ENCODE results near the gene ACADM. TPM values are rescaled to one million over a fixed set of nuclear protein-coding genes. Genes with fewer than 3 reads are reported as not detected.

ACADM gene
- total RNA-seq, 1 donor from 2014 or later, result 29.6 TPM

DNA sequence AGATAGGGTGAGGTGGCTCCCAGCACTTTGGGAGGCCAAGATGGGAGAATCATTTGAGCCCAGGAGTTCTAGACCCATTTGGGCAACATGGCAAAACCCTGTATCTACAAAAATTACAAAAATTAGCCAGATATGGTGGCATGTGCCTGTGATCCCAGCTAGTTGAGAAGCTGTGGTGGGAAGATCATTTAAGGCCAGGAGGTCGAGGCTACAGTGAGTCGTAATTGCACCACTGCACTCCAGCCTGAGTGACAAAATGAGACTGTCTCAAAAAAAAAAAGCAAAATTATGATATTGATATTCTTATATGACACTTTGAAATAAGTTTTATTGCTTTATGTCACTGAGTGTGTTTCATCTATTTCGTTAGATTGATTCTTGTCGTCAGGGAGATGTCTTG lies 7.4 kb downstream of the ACADM start:
- Histone ChIP-seq H2AFZ (ENCODE audit: low read depth, low read length) (no peak overlapping the region), H3K9me3 (ENCODE audit: insufficient read depth, low read depth, low read length) (no peaks in the 10 kb centered on the region), H3K36me3 (ENCODE audit: insufficient read depth, low read length) (peaks cover 24% of the 10 kb centered on the region), H3K4me3 (ENCODE audit: insufficient read depth, low read depth, low read length) (no peak overlapping the region), H3K4me2 (ENCODE audit: low read length) (no peak overlapping the region), H3K27me3 (ENCODE audit: insufficient read depth, low read length) (no peaks in the 10 kb centered on the region), H3K9ac (ENCODE audit: low read length) (no peak overlapping the region), H3K4me1 (ENCODE audit: insufficient read depth, low read length) (no peaks in the 10 kb centered on the region), H3K79me2 (ENCODE audit: insufficient read depth, low read length) (peaks cover 38% of the 10 kb centered on the region), H3K27ac (ENCODE audit: low read depth, low read length) (no peak overlapping the region), H4K20me1 (ENCODE audit: insufficient read depth, low read length) (no peaks in the 10 kb centered on the region)
- Mint-ChIP-seq H3K4me1 (ENCODE audit: low read depth, unreplicated experiment) (peaks cover 3% of the 10 kb centered on the region), H3K4me3 (ENCODE audit: unreplicated experiment) (no peak overlapping the region), H3K36me3 (ENCODE audit: low read depth, unreplicated experiment) (peaks cover 8% of the 10 kb centered on the region), H3K27ac (ENCODE audit: unreplicated experiment) (no peak overlapping the region), H3K9me3 (ENCODE audit: unreplicated experiment) (no peaks in the 10 kb centered on the region), H3K27me3 (ENCODE audit: low read depth, unreplicated experiment) (no peaks in the 10 kb centered on the region)
- TF ChIP-seq CTCF (IDR thresholded peaks at IDR 0.05; ENCODE audit: insufficient read depth, low read depth, low read length) (no peak), EZH2 (IDR thresholded peaks at IDR 0.05; ENCODE audit: insufficient read depth, low read length) (no peak)
- FAIRE-seq (no peak), DNase-seq (ENCODE audit: low read depth) (no peak)

GRCh38 chr1:75732703-75733102 lies 8.2 kb downstream of the ACADM start:
- H3K4me3 ChIP-seq (ENCODE audit: insufficient read depth, low read depth, low read length), result no peak overlapping the region
- no peak for TF ChIP-seq CTCF (IDR thresholded peaks at IDR 0.05; ENCODE audit: insufficient read depth, low read depth, low read length)
- no peak for TF ChIP-seq EZH2 (IDR thresholded peaks at IDR 0.05; ENCODE audit: insufficient read depth, low read length)
- no peaks in the 10 kb centered on the region for H3K9me3 ChIP-seq (ENCODE audit: insufficient read depth, low read depth, low read length)
- FAIRE-seq (no peak), DNase-seq (ENCODE audit: low read depth) (no peak)
- peaks cover 26% of the 10 kb centered on the region for H3K36me3 ChIP-seq (ENCODE audit: insufficient read depth, low read length)
- H3K27ac ChIP-seq (ENCODE audit: low read depth, low read length), result no peak overlapping the region
- Mint-ChIP-seq H3K36me3 (ENCODE audit: low read depth, unreplicated experiment) (peaks cover 8% of the 10 kb centered on the region), H3K9me3 (ENCODE audit: unreplicated experiment) (no peaks in the 10 kb centered on the region), H3K4me3 (ENCODE audit: unreplicated experiment) (no peak overlapping the region), H3K27me3 (ENCODE audit: low read depth, unreplicated experiment) (no peaks in the 10 kb centered on the region), H3K4me1 (ENCODE audit: low read depth, unreplicated experiment) (peaks cover under 1% of the 10 kb centered on the region), H3K27ac (ENCODE audit: unreplicated experiment) (no peak overlapping the region)
- H4K20me1 ChIP-seq (ENCODE audit: insufficient read depth, low read length), result no peaks in the 10 kb centered on the region
- H3K27me3 ChIP-seq (ENCODE audit: insufficient read depth, low read length), result no peaks in the 10 kb centered on the region
- no peak overlapping the region for H3K9ac ChIP-seq (ENCODE audit: low read length)
- no peak overlapping the region for H2AFZ ChIP-seq (ENCODE audit: low read depth, low read length)
- H3K79me2 ChIP-seq (ENCODE audit: insufficient read depth, low read length), result peaks cover 30% of the 10 kb centered on the region
- H3K4me2 ChIP-seq (ENCODE audit: low read length), result no peak overlapping the region
- H3K4me1 ChIP-seq (ENCODE audit: insufficient read depth, low read length), result no peaks in the 10 kb centered on the region

DNA sequence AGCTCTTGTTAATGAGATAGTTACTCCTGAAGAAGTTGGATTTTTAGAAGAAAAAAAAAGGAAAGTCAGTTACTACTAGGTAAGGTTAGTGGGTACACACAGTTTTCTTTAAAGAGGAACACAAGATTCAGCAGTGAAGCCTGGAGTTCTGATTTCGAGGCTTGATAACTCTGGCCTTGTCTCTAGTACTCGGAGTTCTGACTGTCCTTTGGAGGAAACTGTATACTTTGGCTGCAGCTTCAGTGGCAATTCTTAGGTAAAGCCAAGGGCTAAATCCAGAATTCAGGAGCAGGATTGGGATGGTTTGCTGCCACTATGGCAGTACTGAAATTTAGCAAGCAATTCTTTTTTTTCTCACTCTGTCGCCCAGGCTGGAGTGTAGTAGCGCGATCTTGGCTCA lies 9.2 kb downstream of the ACADM start:
- FAIRE-seq, result no peak
- H2AFZ ChIP-seq (ENCODE audit: low read depth, low read length), result no peak overlapping the region
- peaks cover 26% of the 10 kb centered on the region for H3K36me3 ChIP-seq (ENCODE audit: insufficient read depth, low read length)
- no peak overlapping the region for H3K9ac ChIP-seq (ENCODE audit: low read length)
- H4K20me1 ChIP-seq (ENCODE audit: insufficient read depth, low read length), result no peaks in the 10 kb centered on the region
- H3K9me3 Mint-ChIP-seq (ENCODE audit: unreplicated experiment), result no peaks in the 10 kb centered on the region
- no peak overlapping the region for H3K4me3 ChIP-seq (ENCODE audit: insufficient read depth, low read depth, low read length)
- H3K4me2 ChIP-seq (ENCODE audit: low read length), result no peak overlapping the region
- H3K27ac ChIP-seq (ENCODE audit: low read depth, low read length), result no peak overlapping the region
- H3K27me3 Mint-ChIP-seq (ENCODE audit: low read depth, unreplicated experiment), result no peaks in the 10 kb centered on the region
- H3K4me1 ChIP-seq (ENCODE audit: insufficient read depth, low read length), result no peaks in the 10 kb centered on the region
- no peaks in the 10 kb centered on the region for H3K4me1 Mint-ChIP-seq (ENCODE audit: low read depth, unreplicated experiment)
- no peak for DNase-seq (ENCODE audit: low read depth)
- H3K79me2 ChIP-seq (ENCODE audit: insufficient read depth, low read length), result peaks cover 21% of the 10 kb centered on the region
- no peaks in the 10 kb centered on the region for H3K9me3 ChIP-seq (ENCODE audit: insufficient read depth, low read depth, low read length)
- H3K27me3 ChIP-seq (ENCODE audit: insufficient read depth, low read length), result no peaks in the 10 kb centered on the region
- no peak overlapping the region for H3K27ac Mint-ChIP-seq (ENCODE audit: unreplicated experiment)
- no peak for TF ChIP-seq CTCF (IDR thresholded peaks at IDR 0.05; ENCODE audit: insufficient read depth, low read depth, low read length)
- TF ChIP-seq EZH2 (IDR thresholded peaks at IDR 0.05; ENCODE audit: insufficient read depth, low read length), result no peak
- H3K36me3 Mint-ChIP-seq (ENCODE audit: low read depth, unreplicated experiment), result peaks cover 8% of the 10 kb centered on the region
- no peak overlapping the region for H3K4me3 Mint-ChIP-seq (ENCODE audit: unreplicated experiment)

All from astrocyte (in vitro differentiated cells and primary cell).